ENCODE results near the gene SLAMF7.
A peak's percentile ranks its signal among the peaks of the same experiment; 100 is the strongest.

The SLAMF7 gene

DNA sequence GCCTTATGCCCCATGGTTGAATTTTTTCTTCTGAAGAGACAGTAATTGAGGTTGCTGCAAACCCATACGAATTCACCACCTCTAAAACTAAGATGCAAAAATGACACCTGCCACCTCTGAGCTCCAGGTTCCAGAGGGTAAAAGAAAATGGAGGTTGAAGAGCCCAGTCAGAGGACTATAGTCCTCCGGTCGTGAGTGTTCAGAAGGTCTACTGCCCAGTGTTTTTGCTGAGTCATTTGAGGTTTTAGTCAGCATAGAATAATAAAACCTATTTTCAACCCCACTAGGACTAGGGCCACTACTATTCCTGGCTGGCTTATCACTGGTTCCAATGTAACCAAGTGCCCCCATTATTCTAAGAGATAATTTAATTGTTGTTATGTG is 12.9 kb upstream of the SLAMF7 start:
- TF ChIP-seq, protein P1, sequence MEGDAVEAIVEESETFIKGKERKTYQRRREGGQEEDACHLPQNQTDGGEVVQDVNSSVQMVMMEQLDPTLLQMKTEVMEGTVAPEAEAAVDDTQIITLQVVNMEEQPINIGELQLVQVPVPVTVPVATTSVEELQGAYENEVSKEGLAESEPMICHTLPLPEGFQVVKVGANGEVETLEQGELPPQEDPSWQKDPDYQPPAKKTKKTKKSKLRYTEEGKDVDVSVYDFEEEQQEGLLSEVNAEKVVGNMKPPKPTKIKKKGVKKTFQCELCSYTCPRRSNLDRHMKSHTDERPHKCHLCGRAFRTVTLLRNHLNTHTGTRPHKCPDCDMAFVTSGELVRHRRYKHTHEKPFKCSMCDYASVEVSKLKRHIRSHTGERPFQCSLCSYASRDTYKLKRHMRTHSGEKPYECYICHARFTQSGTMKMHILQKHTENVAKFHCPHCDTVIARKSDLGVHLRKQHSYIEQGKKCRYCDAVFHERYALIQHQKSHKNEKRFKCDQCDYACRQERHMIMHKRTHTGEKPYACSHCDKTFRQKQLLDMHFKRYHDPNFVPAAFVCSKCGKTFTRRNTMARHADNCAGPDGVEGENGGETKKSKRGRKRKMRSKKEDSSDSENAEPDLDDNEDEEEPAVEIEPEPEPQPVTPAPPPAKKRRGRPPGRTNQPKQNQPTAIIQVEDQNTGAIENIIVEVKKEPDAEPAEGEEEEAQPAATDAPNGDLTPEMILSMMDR (IDR thresholded peaks at IDR 0.05): no peak

DNA sequence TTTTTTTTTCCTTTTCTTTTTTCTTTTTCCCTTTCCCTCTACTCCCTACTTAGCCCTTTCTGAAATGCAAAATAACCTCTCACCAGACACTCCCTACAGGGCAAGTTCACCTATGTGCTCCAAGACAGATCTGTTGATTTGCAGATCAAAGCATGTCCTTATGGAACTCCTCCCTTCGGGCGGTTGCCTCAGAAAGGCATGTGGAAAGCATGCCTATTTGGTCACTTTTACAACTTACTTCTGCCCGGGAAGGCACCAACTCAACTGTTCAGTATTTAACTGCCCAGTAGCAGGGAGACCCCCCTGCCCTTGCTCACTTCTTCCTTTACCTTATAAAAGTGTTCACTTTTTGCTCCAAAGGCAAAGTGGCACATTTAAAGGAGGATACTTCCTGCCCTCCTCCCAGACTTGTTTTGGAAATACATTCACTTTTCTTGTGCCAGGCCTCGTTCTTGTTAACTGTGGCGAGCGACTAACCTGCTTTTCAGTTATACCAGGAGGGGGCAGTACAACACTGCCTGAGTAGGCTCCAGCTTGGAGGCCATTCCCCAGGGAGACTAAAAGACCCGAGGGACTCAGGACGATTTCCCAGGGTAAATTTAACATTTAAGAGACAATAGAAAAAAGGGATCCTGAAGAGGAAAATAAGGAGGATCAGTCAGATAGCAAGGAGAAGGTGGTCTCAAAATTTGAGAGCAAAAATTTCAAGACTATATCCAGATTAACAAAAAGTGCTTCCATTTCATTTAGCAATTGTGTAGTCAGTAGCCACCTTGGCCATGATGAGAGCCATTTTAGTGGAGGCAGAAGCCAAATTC is 12.3 kb upstream of the SLAMF7 start:
- TF ChIP-seq, protein P1 (IDR thresholded peaks at IDR 0.05): peak; percentile 95

DNA sequence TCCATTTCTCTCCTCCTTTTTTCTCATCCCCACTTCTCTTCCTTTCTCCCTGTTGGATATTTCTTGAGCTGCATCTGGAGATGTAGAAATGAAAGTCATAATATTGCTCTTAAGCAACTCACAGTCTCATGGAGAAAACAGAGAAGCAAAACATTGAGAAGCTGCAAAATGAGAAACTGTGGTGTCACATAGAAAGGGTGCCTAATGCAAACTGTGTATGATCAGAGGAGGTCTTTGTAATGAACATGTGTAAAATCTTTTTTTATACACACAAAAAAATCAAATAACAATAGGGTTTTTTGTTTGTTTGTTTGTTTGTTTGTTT is 11.8 kb upstream of the SLAMF7 start:
- TF ChIP-seq, protein P1 (IDR thresholded peaks at IDR 0.05): no peak

DNA sequence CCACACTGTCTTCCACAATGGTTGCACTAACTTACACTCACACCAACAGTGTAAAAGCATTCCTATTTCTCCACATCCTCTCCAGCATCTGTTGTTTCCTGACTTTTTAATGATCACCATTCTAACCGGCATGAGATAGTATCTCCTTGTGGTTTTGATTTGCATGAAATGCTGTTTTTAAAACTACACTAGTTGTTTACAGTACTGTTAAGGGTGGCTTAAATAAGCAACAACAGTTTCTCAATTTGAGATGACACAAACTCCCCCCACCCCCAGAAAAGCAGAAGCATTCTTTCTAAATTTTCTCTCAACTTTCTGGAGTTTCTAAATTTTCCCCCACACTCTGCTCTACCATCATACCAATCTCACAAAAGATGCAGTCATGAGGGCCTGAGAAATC is 7.1 kb upstream of the SLAMF7 start:
- TF ChIP-seq, protein P1 (IDR thresholded peaks at IDR 0.05): no peak

DNA sequence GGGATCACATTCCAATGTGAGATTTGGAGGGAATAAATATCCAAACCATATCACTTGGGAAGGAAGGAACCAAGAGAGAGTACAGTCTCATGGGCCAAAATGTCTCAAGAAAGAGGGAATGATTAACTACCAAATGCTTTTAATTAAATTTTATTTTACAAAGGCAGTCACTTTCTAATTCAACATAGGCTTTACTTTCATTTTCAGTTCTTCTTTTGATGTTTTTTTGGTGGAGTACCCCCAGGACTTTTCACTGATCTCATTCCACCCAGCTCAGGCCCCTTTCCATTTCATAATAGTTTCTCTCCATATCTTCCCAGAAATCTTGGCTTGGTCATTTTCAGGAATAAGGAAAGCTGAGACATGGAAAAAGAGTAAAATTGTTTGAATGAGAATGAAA is 5.1 kb upstream of the SLAMF7 start:
- TF ChIP-seq, protein P1 (IDR thresholded peaks at IDR 0.05): no peak

DNA sequence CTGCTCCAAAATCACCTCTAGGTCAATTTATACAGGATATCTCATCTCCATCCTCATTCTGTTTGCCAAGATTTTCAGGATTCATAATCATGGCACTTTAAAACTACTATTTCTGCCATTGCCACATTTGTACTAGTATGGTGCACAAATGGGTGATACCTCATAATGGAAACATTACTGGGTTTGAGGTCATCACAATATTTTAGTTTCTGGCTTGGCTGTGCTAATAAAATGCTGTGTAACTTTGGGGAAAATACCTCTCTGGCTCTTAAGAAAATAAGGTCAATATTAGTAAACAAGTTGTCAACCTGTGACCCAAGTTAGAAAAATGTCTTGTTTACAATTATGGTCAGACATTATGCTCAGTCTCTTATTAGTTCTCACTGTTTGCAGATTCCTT is 4.7 kb upstream of the SLAMF7 start:
- TF ChIP-seq, protein P1 (IDR thresholded peaks at IDR 0.05): no peak

DNA sequence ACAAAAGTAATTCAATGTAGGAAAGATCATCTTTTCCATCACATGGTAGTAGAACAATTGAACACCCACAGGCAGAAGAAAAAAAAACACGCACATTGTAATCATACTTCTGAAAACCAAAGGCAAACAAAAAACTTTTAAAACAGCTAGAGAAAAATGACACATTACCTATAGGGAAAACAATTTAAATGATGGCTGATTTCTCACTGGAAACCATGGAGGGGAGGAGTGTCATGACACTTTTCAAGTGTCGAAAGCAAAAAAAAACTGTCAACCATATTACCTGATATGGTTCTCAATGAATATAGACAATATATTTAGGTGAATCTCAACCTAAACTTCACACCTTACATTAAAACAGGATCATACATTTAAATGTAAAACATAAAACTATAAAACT is 776 bp upstream of the SLAMF7 start:
- TF ChIP-seq, protein P1 (IDR thresholded peaks at IDR 0.05): no peak

Measured in LNCAP (cell line).